Esophagus muscularis mucosa (tissue), 4 donors: Measurements from ENCODE around the gene TMEM53. TPM values are rescaled to one million over a fixed set of nuclear protein-coding genes. Genes with fewer than 3 reads are reported as not detected.
"Not testable (repeated sequence)": the region's sequence is repeated elsewhere in the genome, so short reads cannot be mapped to it uniquely, and the experiment has no call there.

ENCODE experiments used
- DNase-seq: peaks from one replicate; pipeline ENCODE4 v3.0.0-alpha.2; 2017; ENCODE audit errors: extremely low spot score
- H3K27ac ChIP-seq, 4 donors: fragments of 200-600 bp; sonication (generic); replicated peaks in 1 of 4; 1 replicate in 3 of 4; 2 replicates in 1 of 4; pipeline ENCODE4 v1.5.1; 2016 to 2019; ENCODE audit warnings: mild to moderate bottlenecking in 1 of 4
- H3K27me3 ChIP-seq, 4 donors: fragments of 200-600 bp; sonication (generic); one replicate each; pipeline versions ENCODE4 v1.5.1 to v1.6.0; 2016 to 2019
- H3K36me3 ChIP-seq, 4 donors: fragments of 200-600 bp; sonication (generic); one replicate each; pipeline ENCODE4 v1.5.1; 2016 to 2019
- H3K4me1 ChIP-seq, 4 donors: fragments of 200-600 bp; sonication (generic); one replicate each; pipeline ENCODE4 v1.5.1; 2016 to 2019
- H3K4me3 ChIP-seq, 4 donors: fragments of 200-600 bp; sonication (generic); 1 replicate in 2 of 4; 2 replicates in 2 of 4; pipeline ENCODE4 v1.5.1; 2016 to 2019; ENCODE audit warnings: mild to moderate bottlenecking in 4 of 4, moderate library complexity in 1 of 4
- H3K9me3 ChIP-seq, 4 donors: fragments of 200-600 bp; sonication (generic); 1 replicate in 3 of 4; 2 replicates in 1 of 4; pipeline ENCODE4 v1.5.1; 2016 to 2019
- EP300 ChIP-seq: sonication (generic); formaldehyde crosslinking; IDR thresholded peaks from one replicate; pipeline ENCODE4 v1.6.1; 2017; ENCODE audit warnings: antibody characterized with exemption
- POLR2A ChIP-seq: fragments of 450-650 bp; IDR thresholded peaks from one replicate; pipeline ENCODE4 v1.6.1; 2017; ENCODE audit warnings: antibody characterized with exemption, moderate library complexity, mild to moderate bottlenecking, low read depth
- POLR2AphosphoS5 ChIP-seq, 2 donors: sonication (generic); formaldehyde crosslinking; IDR thresholded peaks; one replicate each; pipeline ENCODE4 v1.6.1; 2017; ENCODE audit warnings: antibody characterized with exemption in 2 of 2
- WGBS: methylation state at CpG from one replicate; pipeline ENCODE4 v1.1.5; 2018; 5-methylcytosine and 5-hydroxymethylcytosine counted together
- intact Hi-C: fragments of 100-400 bp; cut with DNase I; formaldehyde crosslinking; loops from one replicate; pipeline ENCODE4 v1.15.1; 2023
- total RNA-seq, 4 donors: library from RNA; depleted of rRNA; stranded (reverse); fragments of >200 nt; gene quantifications; one replicate each; pipeline versions ENCODE4 v1.1.0 to v1.2.1, GENCODE V29; 2016
- TF ChIP-seq, protein P1 (sequence below), 3 experiments: fragments of 200-600 bp in 2 of 3; fragments of 450-650 bp in 1 of 3; sonication (generic) in 2 of 3; IDR thresholded peaks; one replicate each; pipeline ENCODE4 v1.5.1; 2017 to 2019; ENCODE audit warnings: antibody characterized with exemption in 3 of 3, mild to moderate bottlenecking in 2 of 3, moderate library complexity in 1 of 3

TMEM53 gene
- total RNA-seq, 4 donors from 2014 or later: 4.5 to 7.0 (median 5.7) TPM

- intact Hi-C loops: no loop called here
- Histone ChIP-seq H3K36me3 (no peaks in the 10 kb centered on the region), H3K27me3 (no peaks in the 10 kb centered on the region), H3K4me1 (no peaks in the 10 kb centered on the region), H3K9me3 (no peaks in the 10 kb centered on the region), H3K4me3 (no peak overlapping the region), H3K27ac (no peak overlapping the region)
- TF ChIP-seq POLR2AphosphoS5 (IDR thresholded peaks at IDR 0.05) (no peak), EP300 (no peak)
- TF ChIP-seq, protein P1, sequence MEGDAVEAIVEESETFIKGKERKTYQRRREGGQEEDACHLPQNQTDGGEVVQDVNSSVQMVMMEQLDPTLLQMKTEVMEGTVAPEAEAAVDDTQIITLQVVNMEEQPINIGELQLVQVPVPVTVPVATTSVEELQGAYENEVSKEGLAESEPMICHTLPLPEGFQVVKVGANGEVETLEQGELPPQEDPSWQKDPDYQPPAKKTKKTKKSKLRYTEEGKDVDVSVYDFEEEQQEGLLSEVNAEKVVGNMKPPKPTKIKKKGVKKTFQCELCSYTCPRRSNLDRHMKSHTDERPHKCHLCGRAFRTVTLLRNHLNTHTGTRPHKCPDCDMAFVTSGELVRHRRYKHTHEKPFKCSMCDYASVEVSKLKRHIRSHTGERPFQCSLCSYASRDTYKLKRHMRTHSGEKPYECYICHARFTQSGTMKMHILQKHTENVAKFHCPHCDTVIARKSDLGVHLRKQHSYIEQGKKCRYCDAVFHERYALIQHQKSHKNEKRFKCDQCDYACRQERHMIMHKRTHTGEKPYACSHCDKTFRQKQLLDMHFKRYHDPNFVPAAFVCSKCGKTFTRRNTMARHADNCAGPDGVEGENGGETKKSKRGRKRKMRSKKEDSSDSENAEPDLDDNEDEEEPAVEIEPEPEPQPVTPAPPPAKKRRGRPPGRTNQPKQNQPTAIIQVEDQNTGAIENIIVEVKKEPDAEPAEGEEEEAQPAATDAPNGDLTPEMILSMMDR (IDR thresholded peaks at IDR 0.05): no peak
- WGBS: 85% methylated on average over 1 of the region's 1 CpG
- DNase-seq: no peak
Measured at GRCh38 chr1:44700573-44700972, 26.3 kb upstream of the TMEM53 start.

DNA sequence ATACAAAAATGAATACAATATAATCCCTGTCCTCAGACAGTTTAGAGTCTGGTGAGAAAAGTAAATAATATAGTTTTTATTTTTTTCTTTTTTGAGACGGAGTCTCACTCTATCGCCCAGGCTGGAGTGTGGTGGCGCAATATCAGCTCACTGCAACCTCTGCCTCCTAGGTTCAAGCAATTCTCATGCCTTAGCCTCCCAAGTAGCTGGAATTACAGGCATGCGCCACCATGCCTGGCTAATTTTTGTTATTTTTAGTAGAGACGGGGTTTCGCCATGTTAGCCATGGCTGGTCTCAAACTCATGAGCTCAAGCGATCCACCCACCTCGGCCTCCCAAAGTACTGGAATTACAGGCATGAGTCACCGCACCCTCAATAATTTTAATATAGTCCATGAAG is 25.1 kb upstream of the TMEM53 start:
- DNase-seq, H3K36me3 ChIP-seq, intact Hi-C loops, H3K27me3 ChIP-seq, H3K27ac ChIP-seq, H3K4me1 ChIP-seq, H3K4me3 ChIP-seq, H3K9me3 ChIP-seq: not testable (repeated sequence)
- 97% methylated on average over 9 of the region's 9 CpGs for WGBS

- H3K27ac ChIP-seq: no peak overlapping the region
- no peaks in the 10 kb centered on the region for H3K27me3 ChIP-seq
- H3K9me3 ChIP-seq: no peaks in the 10 kb centered on the region
- H3K36me3 ChIP-seq: no peaks in the 10 kb centered on the region
- H3K4me1 ChIP-seq: no peaks in the 10 kb centered on the region
- DNase-seq: no peak
- TF ChIP-seq POLR2AphosphoS5 (IDR thresholded peaks at IDR 0.05) (no peak), EP300 (no peak), POLR2A (no peak)
- TF ChIP-seq, protein P1 (IDR thresholded peaks at IDR 0.05): no peak
- no peak overlapping the region for H3K4me3 ChIP-seq
- 82% methylated on average over 3 of the region's 3 CpGs for WGBS
- intact Hi-C loops: no loop called here
Measured at GRCh38 chr1:44698138-44698537, 23.9 kb upstream of the TMEM53 start.

GRCh38 chr1:44696789-44697345 is 22.6 kb upstream of the TMEM53 start:
- TF ChIP-seq POLR2AphosphoS5 (IDR thresholded peaks at IDR 0.05) (no peak), POLR2A (no peak), EP300 (no peak)
- TF ChIP-seq, protein P1 (IDR thresholded peaks at IDR 0.05): no peak
- Histone ChIP-seq H3K36me3 (no peaks in the 10 kb centered on the region), H3K27me3 (no peaks in the 10 kb centered on the region), H3K4me1 (no peaks in the 10 kb centered on the region), H3K4me3 (no peak overlapping the region), H3K9me3 (no peaks in the 10 kb centered on the region), H3K27ac (no peak overlapping the region)
- 76% methylated on average over 7 of the region's 7 CpGs for WGBS
- intact Hi-C loops: no loop called here
- DNase-seq: no peak

GRCh38 chr1:44696101-44696500 is 21.8 kb upstream of the TMEM53 start:
- Histone ChIP-seq H3K27me3 (no peaks in the 10 kb centered on the region), H3K9me3 (no peaks in the 10 kb centered on the region), H3K27ac (no peak overlapping the region), H3K4me3 (no peak overlapping the region), H3K36me3 (no peaks in the 10 kb centered on the region), H3K4me1 (no peaks in the 10 kb centered on the region)
- DNase-seq: no peak
- 85% methylated on average over 3 of the region's 3 CpGs for WGBS
- intact Hi-C loops: no loop called here
- TF ChIP-seq, protein P1 (IDR thresholded peaks at IDR 0.05): no peak
- TF ChIP-seq POLR2AphosphoS5 (IDR thresholded peaks at IDR 0.05): no peak
- TF ChIP-seq POLR2A: no peak
- no peak for TF ChIP-seq EP300
